NCI-H2227 (cell line): Measurements from ENCODE around the gene EEF2K.
"Not testable (repeated sequence)": the region's sequence is repeated elsewhere in the genome, so short reads cannot be mapped to it uniquely, and the experiment has no call there.

Source experiments
- DNase-seq: peaks from one replicate; lab custom pipeline; 2025; ENCODE audit not compliant: unreplicated experiment; lab: John Stamatoyannopoulos, UW

EEF2K gene

GRCh38 chr16:22206013-22206841 is at the start of gene EEF2K:
Gene EEF2K (plus strand): TSS chr16:22206278. CDS start chr16:22225730, 19,452 bp downstream.
- DNase-seq = peak; percentile 95

- no peak for DNase-seq
Measured at GRCh38 chr16:22161401-22161800, 44.7 kb upstream of the EEF2K start.

- peak; percentile 50 for DNase-seq
Measured at GRCh38 chr16:22161999-22162655, 44.0 kb upstream of the EEF2K start, which contains the start of gene SDR42E2. Gene SDR42E2 (plus strand): TSS chr16:22162506. CDS start chr16:22165583, 3,077 bp downstream.

- no peak for DNase-seq
Measured at GRCh38 chr16:22162656-22163009, 43.4 kb upstream of the EEF2K start.

- no peak for DNase-seq
Measured at GRCh38 chr16:22163806-22164205, 42.3 kb upstream of the EEF2K start.

- no peak for DNase-seq
Measured at GRCh38 chr16:22164482-22164881, 41.6 kb upstream of the EEF2K start.

- DNase-seq = no peak
Measured at GRCh38 chr16:22165508-22166285, 40.4 kb upstream of the EEF2K start.

- DNase-seq = no peak
Measured at GRCh38 chr16:22171953-22172352, 34.1 kb upstream of the EEF2K start.

- not testable (repeated sequence) for DNase-seq
Measured at GRCh38 chr16:22172642-22173041, 33.4 kb upstream of the EEF2K start.

- no peak for DNase-seq
Measured at GRCh38 chr16:22174642-22175041, 31.4 kb upstream of the EEF2K start.

- DNase-seq = no peak
Measured at GRCh38 chr16:22177968-22178930, 27.8 kb upstream of the EEF2K start.

GRCh38 chr16:22181426-22181825 is 24.7 kb upstream of the EEF2K start:
- no peak for DNase-seq

GRCh38 chr16:22181843-22182242 is 24.2 kb upstream of the EEF2K start:
- DNase-seq = no peak

GRCh38 chr16:22183335-22183734 is 22.7 kb upstream of the EEF2K start:
- DNase-seq = no peak

- peak; percentile 22 for DNase-seq
Measured at GRCh38 chr16:22183901-22184614, 22.0 kb upstream of the EEF2K start.

- DNase-seq = no peak
Measured at GRCh38 chr16:22184615-22184968, 21.5 kb upstream of the EEF2K start.

GRCh38 chr16:22186517-22186916 is 19.6 kb upstream of the EEF2K start:
- DNase-seq = peak; percentile 16

- no peak for DNase-seq
Measured at GRCh38 chr16:22188267-22188594, 17.8 kb upstream of the EEF2K start.

GRCh38 chr16:22188595-22189442 is 17.3 kb upstream of the EEF2K start:
- DNase-seq = peak; percentile 74
